NCI-H1105 treated with DMSO at 0.1 percent for 48 hours (cell line): ENCODE data around the gene MGAT4A.
"Not testable (repeated sequence)": the region's sequence is repeated elsewhere in the genome, so short reads cannot be mapped to it uniquely, and the experiment has no call there.

Source experiments
- DNase-seq: peaks from one replicate; lab custom pipeline; 2025; lab: John Stamatoyannopoulos, UW

Gene MGAT4A

GRCh38 chr2:98730053-98730706 lies 752 bp downstream of the MGAT4A start:
- peak; percentile 74 for DNase-seq

- DNase-seq = peak; percentile 16
Measured at GRCh38 chr2:98729652-98730051, 1.3 kb downstream of the MGAT4A start.

- not testable (repeated sequence) for DNase-seq
Measured at GRCh38 chr2:98728088-98728718, 2.7 kb downstream of the MGAT4A start.

- DNase-seq = no peak
Measured at GRCh38 chr2:98727369-98728087, 3.4 kb downstream of the MGAT4A start.

GRCh38 chr2:98726735-98727368 lies 4.1 kb downstream of the MGAT4A start:
- DNase-seq = no peak

- peak; percentile 56 for DNase-seq
Measured at GRCh38 chr2:98726205-98726604, 4.7 kb downstream of the MGAT4A start.

- no peak for DNase-seq
Measured at GRCh38 chr2:98720286-98720685, 10.6 kb downstream of the MGAT4A start.

GRCh38 chr2:98717621-98718020 lies 13.3 kb downstream of the MGAT4A start:
- DNase-seq = no peak

- DNase-seq = no peak
Measured at GRCh38 chr2:98716786-98717185, 14.1 kb downstream of the MGAT4A start.

- DNase-seq = no peak
Measured at GRCh38 chr2:98715812-98716451, 15.0 kb downstream of the MGAT4A start.

GRCh38 chr2:98713332-98714015 lies 17.5 kb downstream of the MGAT4A start:
- no peak for DNase-seq

- DNase-seq = no peak
Measured at GRCh38 chr2:98712145-98712544, 18.8 kb downstream of the MGAT4A start.

GRCh38 chr2:98711506-98711905 lies 19.4 kb downstream of the MGAT4A start:
- DNase-seq = no peak

- no peak for DNase-seq
Measured at GRCh38 chr2:98710734-98711133, 20.2 kb downstream of the MGAT4A start.

GRCh38 chr2:98709535-98709934 lies 21.4 kb downstream of the MGAT4A start:
- DNase-seq = peak; percentile 7

GRCh38 chr2:98708396-98709186 lies 22.3 kb downstream of the MGAT4A start:
- DNase-seq = no peak

- no peak for DNase-seq
Measured at GRCh38 chr2:98706591-98706990, 24.3 kb downstream of the MGAT4A start.

GRCh38 chr2:98705333-98705617 lies 25.7 kb downstream of the MGAT4A start:
- DNase-seq = no peak

GRCh38 chr2:98704499-98705332 lies 26.2 kb downstream of the MGAT4A start:
- peak; percentile 3 for DNase-seq

- no peak for DNase-seq
Measured at GRCh38 chr2:98703738-98704137, 27.2 kb downstream of the MGAT4A start.
